Body of pancreas (tissue), 4 donors: Measurements from ENCODE around the gene CDKN2C. TPM values are rescaled to one million over a fixed set of nuclear protein-coding genes. Genes with fewer than 3 reads are reported as not detected.
"Not testable (repeated sequence)": the region's sequence is repeated elsewhere in the genome, so short reads cannot be mapped to it uniquely, and the experiment has no call there.

ENCODE experiments used
- ATAC-seq: fragments of 150-250 bp; one replicate; pipeline ENCODE4 v1.9.1; 2016
- DNase-seq, 4 donors: peaks; one replicate each; pipeline ENCODE4 v3.0.0-alpha.2; 2019
- H3K27ac ChIP-seq, 4 donors: fragments of 200-600 bp; sonication (generic); 1 replicate in 3 of 4; 2 replicates in 1 of 4; pipeline versions ENCODE4 v1.5.1 to v1.6.1; 2016 to 2019; ENCODE audit warnings: mild to moderate bottlenecking in 1 of 4, mixed read lengths in 1 of 4, moderate library complexity in 1 of 4
- H3K27me3 ChIP-seq, 2 donors: fragments of 200-600 bp; sonication (generic); one replicate each; pipeline ENCODE4 v1.6.0; 2016; ENCODE audit warnings: mild to moderate bottlenecking in 1 of 2
- H3K36me3 ChIP-seq, 2 donors: fragments of 200-600 bp; sonication (generic); replicated peaks in 1 of 2; 2 replicates each; pipeline ENCODE4 v1.5.1; 2016; ENCODE audit warnings: low read depth in 2 of 2; ENCODE audit not compliant: insufficient read depth in 1 of 2
- H3K4me1 ChIP-seq: fragments of 200-600 bp; sonication (generic); one replicate; pipeline ENCODE4 v1.6.0; 2016
- H3K4me3 ChIP-seq, 2 donors: fragments of 200-600 bp; sonication (generic); 1 replicate in 1 of 2; 2 replicates in 1 of 2; pipeline ENCODE4 v1.5.1; 2016 to 2019
- H3K9me3 ChIP-seq, 3 donors: fragments of 200-600 bp; sonication (generic); 1 replicate in 2 of 3; 2 replicates in 1 of 3; pipeline ENCODE4 v1.5.1; 2016
- POLR2A ChIP-seq, 3 donors: fragments of 450-650 bp; IDR thresholded peaks; one replicate each; pipeline ENCODE4 v1.6.1; 2016; ENCODE audit warnings: antibody characterized with exemption in 3 of 3, mild to moderate bottlenecking in 2 of 3
- WGBS, 2 donors: methylation state at CpG; one replicate each; pipeline ENCODE4 v1.1.5; 2017; 5-methylcytosine and 5-hydroxymethylcytosine counted together
- intact Hi-C: fragments of 100-400 bp; cut with DNase I; formaldehyde crosslinking; loops from one replicate; pipeline ENCODE4 v1.15.1; 2023
- total RNA-seq, 2 donors: library from RNA; depleted of rRNA; stranded (reverse); fragments of >200 nt; gene quantifications; one replicate each; pipeline ENCODE4 v1.1.0, GENCODE V29; 2016
- TF ChIP-seq, protein P1 (sequence below), 7 experiments: fragments of 450-650 bp in 4 of 7; fragments of 200-600 bp in 3 of 7; sonication (generic) in 3 of 7; IDR thresholded peaks; one replicate each; pipeline ENCODE4 v1.5.1; 2016 to 2019; ENCODE audit warnings: antibody characterized with exemption in 7 of 7

CDKN2C gene
- total RNA-seq, 2 donors from 2014 or later, result 7.6 to 11.9 TPM

DNA sequence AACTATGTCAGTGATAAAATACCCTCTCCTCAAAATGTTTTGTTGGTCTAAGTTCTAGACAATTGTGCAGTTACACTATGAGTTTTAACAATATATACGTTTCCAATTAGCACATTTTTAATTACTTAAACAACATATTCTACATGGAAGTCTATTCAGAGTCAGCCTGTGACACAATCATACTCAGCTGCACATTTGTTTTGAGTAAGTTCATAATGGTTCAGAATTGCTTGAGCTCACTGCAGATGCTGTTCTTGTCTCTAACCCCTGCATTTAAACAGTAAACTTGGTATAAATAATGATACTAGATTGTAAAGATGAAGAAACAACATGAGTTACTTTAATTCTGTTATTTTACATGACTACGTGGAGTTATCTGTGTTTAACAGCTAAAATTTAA, 30.6 kb downstream of the CDKN2C start:
- ATAC-seq, result no peak
- no peaks in the 10 kb centered on the region for H3K9me3 ChIP-seq

DNA sequence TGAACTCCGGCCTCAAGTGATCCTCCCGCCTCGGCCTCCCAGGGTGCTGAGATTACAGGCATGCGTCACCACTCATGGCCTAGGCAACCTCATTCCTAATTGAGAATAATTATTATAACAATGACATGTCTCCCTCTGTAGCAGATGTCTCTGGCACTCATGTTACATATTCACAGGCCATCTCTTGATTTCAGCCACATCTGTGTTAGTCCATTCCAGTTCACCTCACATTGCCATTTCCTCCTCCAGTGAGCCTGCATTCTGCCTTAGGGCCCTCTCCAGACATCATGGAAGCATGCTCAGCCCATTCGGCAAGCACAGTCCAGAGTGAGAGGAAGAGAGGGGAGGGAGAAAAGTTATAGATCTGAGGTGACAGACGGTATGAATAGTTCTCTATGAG, 32.5 kb downstream of the CDKN2C start:
- H3K36me3 ChIP-seq, result no peaks in the 10 kb centered on the region
- no peaks in the 10 kb centered on the region for H3K9me3 ChIP-seq
- no peak for TF ChIP-seq POLR2A (IDR thresholded peaks at IDR 0.05)
- TF ChIP-seq, protein P1, sequence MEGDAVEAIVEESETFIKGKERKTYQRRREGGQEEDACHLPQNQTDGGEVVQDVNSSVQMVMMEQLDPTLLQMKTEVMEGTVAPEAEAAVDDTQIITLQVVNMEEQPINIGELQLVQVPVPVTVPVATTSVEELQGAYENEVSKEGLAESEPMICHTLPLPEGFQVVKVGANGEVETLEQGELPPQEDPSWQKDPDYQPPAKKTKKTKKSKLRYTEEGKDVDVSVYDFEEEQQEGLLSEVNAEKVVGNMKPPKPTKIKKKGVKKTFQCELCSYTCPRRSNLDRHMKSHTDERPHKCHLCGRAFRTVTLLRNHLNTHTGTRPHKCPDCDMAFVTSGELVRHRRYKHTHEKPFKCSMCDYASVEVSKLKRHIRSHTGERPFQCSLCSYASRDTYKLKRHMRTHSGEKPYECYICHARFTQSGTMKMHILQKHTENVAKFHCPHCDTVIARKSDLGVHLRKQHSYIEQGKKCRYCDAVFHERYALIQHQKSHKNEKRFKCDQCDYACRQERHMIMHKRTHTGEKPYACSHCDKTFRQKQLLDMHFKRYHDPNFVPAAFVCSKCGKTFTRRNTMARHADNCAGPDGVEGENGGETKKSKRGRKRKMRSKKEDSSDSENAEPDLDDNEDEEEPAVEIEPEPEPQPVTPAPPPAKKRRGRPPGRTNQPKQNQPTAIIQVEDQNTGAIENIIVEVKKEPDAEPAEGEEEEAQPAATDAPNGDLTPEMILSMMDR (IDR thresholded peaks at IDR 0.05), result no peak
- no peaks in the 10 kb centered on the region for H3K4me1 ChIP-seq
- no peak overlapping the region for H3K27ac ChIP-seq
- H3K4me3 ChIP-seq, result no peak overlapping the region
- intact Hi-C loops, result no loop called here
- WGBS, 2 donors, result 91 to 94% methylated on average over 6 of the region's 6 CpGs
- DNase-seq (no peak), ATAC-seq (no peak)
- H3K27me3 ChIP-seq, result no peaks in the 10 kb centered on the region

More for the DNA sequence above, 30.6 kb downstream of the CDKN2C start:
- Histone ChIP-seq H3K4me1 (no peaks in the 10 kb centered on the region), H3K27me3 (no peaks in the 10 kb centered on the region), H3K4me3 (no peak overlapping the region), H3K27ac (no peak overlapping the region), H3K36me3 (no peaks in the 10 kb centered on the region)
- 51 to 66% methylated on average over 2 of the region's 2 CpGs for WGBS, 2 donors
- TF ChIP-seq POLR2A (IDR thresholded peaks at IDR 0.05), result no peak
- TF ChIP-seq, protein P1 (IDR thresholded peaks at IDR 0.05), result no peak
- DNase-seq, result no peak
- intact Hi-C loops, result no loop called here

DNA sequence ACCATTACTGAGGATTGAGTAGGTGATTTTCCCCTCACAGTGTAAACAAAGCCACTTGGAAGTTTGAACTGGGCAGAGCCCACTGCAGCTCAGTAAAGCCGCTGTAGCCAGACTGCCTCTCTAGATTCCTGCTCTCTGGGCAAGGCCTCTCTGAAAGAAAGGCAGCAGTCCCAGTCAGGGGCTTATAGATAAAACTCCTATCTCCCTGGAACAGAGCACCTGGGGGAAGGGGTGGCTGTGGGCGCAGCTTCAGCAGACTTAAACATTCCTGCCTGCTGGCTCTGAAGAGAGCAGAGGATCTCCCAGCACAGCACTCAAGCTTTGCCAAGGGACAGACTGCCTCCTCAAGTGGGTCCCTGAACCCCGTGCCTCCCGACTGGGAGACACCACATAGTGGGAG, 35.5 kb downstream of the CDKN2C start:
- intact Hi-C loops, H3K4me1 ChIP-seq, H3K4me3 ChIP-seq, ATAC-seq, H3K27me3 ChIP-seq, H3K36me3 ChIP-seq, DNase-seq, H3K9me3 ChIP-seq, H3K27ac ChIP-seq: not testable (repeated sequence)
- WGBS, 2 donors, result 88% methylated on average over 4 of the region's 4 CpGs; no CpG with 5 or more reads in 1 of the 2 donors

DNA sequence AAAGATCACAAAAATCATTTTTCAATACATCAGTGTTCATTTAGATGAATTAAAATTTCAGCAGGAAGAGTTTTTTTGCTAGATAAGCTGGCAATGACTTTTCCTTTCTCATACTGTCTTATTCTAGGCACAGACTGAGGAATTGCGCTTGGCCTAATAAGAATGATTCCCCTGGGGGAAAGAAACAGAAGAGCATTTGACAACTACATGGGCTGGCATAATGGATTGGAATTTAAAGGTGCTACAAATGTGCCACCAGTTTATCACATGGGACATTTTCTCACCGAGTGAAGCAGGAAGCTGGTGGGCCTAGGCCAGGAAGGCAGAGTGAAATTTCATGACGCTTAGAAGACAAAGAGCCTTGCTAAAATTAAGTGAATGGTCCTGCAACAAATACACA, 39.3 kb downstream of the CDKN2C start:
- intact Hi-C loops, result no loop called here
- TF ChIP-seq POLR2A (IDR thresholded peaks at IDR 0.05), result no peak
- TF ChIP-seq, protein P1 (IDR thresholded peaks at IDR 0.05), result no peak
- no peaks in the 10 kb centered on the region for H3K36me3 ChIP-seq
- no peak overlapping the region for H3K4me3 ChIP-seq
- DNase-seq (no peak), ATAC-seq (no peak)
- no peaks in the 10 kb centered on the region for H3K4me1 ChIP-seq
- WGBS, 2 donors, result 56 to 76% methylated on average over 3 of the region's 3 CpGs
- no peaks in the 10 kb centered on the region for H3K9me3 ChIP-seq
- H3K27me3 ChIP-seq, result no peaks in the 10 kb centered on the region
- H3K27ac ChIP-seq, result no peak overlapping the region

DNA sequence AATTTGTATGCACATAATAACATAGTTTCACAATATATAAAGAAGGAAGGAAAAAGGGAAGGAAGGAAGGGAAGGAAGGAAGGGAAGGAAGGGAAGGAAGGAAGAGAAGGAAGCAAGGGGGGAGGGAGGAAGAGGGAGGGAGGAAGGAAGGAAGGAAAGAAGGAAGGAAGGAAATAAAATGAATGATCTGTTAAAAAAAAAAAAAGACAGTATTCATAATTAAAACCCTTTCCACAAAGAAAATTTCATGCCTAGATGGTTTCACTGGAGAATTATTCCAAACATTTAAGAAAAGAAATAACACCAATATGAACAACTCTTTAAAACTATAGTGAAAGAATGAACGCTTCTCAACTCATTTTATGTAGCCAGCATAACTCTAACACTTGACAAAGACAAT, 44.8 kb downstream of the CDKN2C start:
- TF ChIP-seq POLR2A (IDR thresholded peaks at IDR 0.05), result no peak
- TF ChIP-seq, protein P1 (IDR thresholded peaks at IDR 0.05), result no peak

More for the DNA sequence above, 44.8 kb downstream of the CDKN2C start:
- Histone ChIP-seq H3K9me3 (no peaks in the 10 kb centered on the region), H3K4me1 (no peaks in the 10 kb centered on the region), H3K27ac (no peak overlapping the region), H3K4me3 (no peak overlapping the region), H3K27me3 (no peaks in the 10 kb centered on the region), H3K36me3 (no peaks in the 10 kb centered on the region)
- intact Hi-C loops, result no loop called here
- no peak for DNase-seq
- ATAC-seq, result no peak
- WGBS, 2 donors, result 96 to 97% methylated on average over 1 of the region's 1 CpG
